ENCODE data around the gene FOXI1.

Gene FOXI1

DNA sequence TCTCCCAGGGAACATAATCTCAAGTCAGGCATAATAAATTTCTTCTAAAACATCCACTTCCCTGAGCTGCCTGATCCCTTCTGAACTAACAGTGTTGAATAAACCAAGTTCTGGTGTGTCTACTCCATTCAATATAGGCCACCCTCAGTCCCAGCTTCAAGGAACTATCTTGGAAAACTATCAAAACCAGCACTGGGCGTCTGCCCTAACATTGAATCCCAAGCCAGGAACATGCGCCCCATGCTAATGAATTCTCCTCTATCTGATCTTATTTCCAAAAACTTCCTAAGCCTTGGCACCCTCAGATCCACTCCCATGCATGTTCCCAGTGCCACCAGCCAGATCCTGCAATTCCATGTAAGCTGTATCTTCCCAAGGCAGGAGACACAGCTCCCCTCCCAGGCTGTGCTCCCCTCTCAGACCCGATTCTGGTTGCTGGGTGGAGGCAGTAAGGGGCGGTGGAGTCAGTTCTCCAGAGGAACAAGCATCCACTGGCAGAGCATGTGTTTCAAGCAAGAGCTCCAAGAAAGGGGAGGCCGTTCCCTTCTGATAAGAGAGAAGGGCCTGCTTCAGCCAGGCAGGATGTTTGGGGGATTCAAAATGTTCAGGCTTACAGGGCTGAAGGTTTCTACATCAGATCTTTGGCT, 13.1 kb upstream of the FOXI1 start:
- TF ChIP-seq, protein P1, sequence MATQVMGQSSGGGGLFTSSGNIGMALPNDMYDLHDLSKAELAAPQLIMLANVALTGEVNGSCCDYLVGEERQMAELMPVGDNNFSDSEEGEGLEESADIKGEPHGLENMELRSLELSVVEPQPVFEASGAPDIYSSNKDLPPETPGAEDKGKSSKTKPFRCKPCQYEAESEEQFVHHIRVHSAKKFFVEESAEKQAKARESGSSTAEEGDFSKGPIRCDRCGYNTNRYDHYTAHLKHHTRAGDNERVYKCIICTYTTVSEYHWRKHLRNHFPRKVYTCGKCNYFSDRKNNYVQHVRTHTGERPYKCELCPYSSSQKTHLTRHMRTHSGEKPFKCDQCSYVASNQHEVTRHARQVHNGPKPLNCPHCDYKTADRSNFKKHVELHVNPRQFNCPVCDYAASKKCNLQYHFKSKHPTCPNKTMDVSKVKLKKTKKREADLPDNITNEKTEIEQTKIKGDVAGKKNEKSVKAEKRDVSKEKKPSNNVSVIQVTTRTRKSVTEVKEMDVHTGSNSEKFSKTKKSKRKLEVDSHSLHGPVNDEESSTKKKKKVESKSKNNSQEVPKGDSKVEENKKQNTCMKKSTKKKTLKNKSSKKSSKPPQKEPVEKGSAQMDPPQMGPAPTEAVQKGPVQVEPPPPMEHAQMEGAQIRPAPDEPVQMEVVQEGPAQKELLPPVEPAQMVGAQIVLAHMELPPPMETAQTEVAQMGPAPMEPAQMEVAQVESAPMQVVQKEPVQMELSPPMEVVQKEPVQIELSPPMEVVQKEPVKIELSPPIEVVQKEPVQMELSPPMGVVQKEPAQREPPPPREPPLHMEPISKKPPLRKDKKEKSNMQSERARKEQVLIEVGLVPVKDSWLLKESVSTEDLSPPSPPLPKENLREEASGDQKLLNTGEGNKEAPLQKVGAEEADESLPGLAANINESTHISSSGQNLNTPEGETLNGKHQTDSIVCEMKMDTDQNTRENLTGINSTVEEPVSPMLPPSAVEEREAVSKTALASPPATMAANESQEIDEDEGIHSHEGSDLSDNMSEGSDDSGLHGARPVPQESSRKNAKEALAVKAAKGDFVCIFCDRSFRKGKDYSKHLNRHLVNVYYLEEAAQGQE (IDR thresholded peaks at IDR 0.05; ENCODE audit: insufficient read depth in 1 of 2, low read depth in 2 of 2, low read length in 2 of 2) = no peak
- no peak for TF ChIP-seq FOXP2 (optimal IDR thresholded peaks at IDR 0.05; ENCODE audit: borderline replicate concordance, extremely low read depth, extremely low read length, insufficient read depth)
- TF ChIP-seq TAF1 (IDR thresholded peaks at IDR 0.05; ENCODE audit: borderline replicate concordance, insufficient read depth, low read length) = no peak
- TF ChIP-seq POLR2AphosphoS5 (IDR thresholded peaks at IDR 0.05; ENCODE audit: low read depth, low read length) = no peak
- TF ChIP-seq SIN3A (IDR thresholded peaks at IDR 0.05; ENCODE audit: borderline replicate concordance, insufficient read depth, low read length) = no peak

GRCh38 chr5:170095646-170096045, 10.1 kb upstream of the FOXI1 start:
- TF ChIP-seq POLR2AphosphoS5 (IDR thresholded peaks at IDR 0.05; ENCODE audit: low read depth, low read length) = no peak
- TF ChIP-seq TAF1 (IDR thresholded peaks at IDR 0.05; ENCODE audit: borderline replicate concordance, insufficient read depth, low read length) = no peak
- TF ChIP-seq FOXP2 (optimal IDR thresholded peaks at IDR 0.05; ENCODE audit: borderline replicate concordance, extremely low read depth, extremely low read length, insufficient read depth) = no peak
- TF ChIP-seq, protein P1 (IDR thresholded peaks at IDR 0.05; ENCODE audit: insufficient read depth in 1 of 2, low read depth in 2 of 2, low read length in 2 of 2) = no peak
- no peak for TF ChIP-seq SIN3A (IDR thresholded peaks at IDR 0.05; ENCODE audit: borderline replicate concordance, insufficient read depth, low read length)

DNA sequence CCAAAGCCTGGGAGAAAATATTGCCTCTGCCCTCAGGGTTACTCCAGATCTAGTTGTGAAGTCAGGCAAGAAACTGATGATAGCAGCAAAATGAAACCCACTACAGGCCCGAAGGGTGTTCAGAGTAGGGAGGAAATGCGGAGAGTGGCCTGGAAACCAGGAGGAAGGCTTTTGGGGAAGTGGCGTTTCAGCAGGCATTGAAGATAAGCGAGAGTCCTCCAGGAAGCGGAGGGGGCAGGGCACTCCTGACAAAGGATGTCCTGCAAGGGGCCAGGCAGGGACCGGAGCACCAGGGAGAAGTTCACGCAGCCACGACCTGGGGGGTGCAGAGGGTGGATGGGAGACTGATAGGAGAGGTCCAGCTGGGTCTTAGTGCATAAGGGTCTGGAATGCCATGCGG, 7.8 kb upstream of the FOXI1 start:
- TF ChIP-seq FOXP2 (optimal IDR thresholded peaks at IDR 0.05; ENCODE audit: borderline replicate concordance, extremely low read depth, extremely low read length, insufficient read depth) (no peak), TAF1 (IDR thresholded peaks at IDR 0.05; ENCODE audit: borderline replicate concordance, insufficient read depth, low read length) (no peak), SIN3A (IDR thresholded peaks at IDR 0.05; ENCODE audit: borderline replicate concordance, insufficient read depth, low read length) (no peak), POLR2AphosphoS5 (IDR thresholded peaks at IDR 0.05; ENCODE audit: low read depth, low read length) (no peak)
- TF ChIP-seq, protein P1 (IDR thresholded peaks at IDR 0.05; ENCODE audit: insufficient read depth in 1 of 2, low read depth in 2 of 2, low read length in 2 of 2) = no peak

DNA sequence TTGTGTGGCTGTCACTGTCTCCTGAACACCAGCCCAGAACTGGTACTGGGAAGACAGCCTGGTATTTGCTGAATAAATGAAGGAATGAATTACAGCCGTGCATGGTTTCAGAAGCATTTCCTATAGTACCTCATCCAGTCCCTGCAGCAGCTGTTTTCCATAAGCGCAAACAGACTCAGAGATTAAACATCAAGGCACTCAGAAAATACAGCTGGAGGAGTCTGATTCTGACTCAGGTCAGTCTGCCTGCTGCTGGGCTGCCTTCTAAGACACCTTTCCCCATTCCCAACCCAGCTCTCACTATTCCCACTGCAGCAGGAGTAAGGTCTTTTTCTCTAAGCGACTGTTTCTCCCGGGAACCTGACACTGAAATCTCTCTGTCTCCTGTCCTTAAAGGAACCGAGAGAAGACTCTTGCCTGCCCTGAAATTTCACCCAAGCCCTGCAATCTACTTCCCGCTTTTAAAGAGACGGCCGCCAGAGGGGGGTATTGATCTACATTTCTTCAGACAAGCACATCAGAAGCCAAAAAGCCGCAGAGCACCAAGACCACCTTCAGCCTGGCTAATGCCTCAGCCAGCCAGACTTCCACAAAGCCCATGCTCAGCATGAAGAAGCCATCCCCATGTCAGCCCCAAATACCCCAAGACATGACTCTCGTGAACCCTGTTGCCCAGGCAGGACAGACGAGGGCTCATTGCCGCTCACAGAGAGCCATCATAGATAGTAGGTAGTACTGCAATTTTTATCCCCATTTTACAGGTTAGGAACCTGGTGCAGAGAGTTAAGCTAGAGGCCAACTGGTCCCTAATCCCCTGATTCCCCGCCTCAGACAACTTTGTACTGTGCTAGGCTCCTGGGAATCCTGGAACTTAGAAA, 5.4 kb upstream of the FOXI1 start:
- TF ChIP-seq, protein P1 (IDR thresholded peaks at IDR 0.05; ENCODE audit: insufficient read depth in 1 of 2, low read depth in 2 of 2, low read length in 2 of 2) = no peak
- TF ChIP-seq TAF1 (IDR thresholded peaks at IDR 0.05; ENCODE audit: borderline replicate concordance, insufficient read depth, low read length) = no peak
- no peak for TF ChIP-seq POLR2AphosphoS5 (IDR thresholded peaks at IDR 0.05; ENCODE audit: low read depth, low read length)
- TF ChIP-seq SIN3A (IDR thresholded peaks at IDR 0.05; ENCODE audit: borderline replicate concordance, insufficient read depth, low read length) = no peak
- TF ChIP-seq FOXP2 (optimal IDR thresholded peaks at IDR 0.05; ENCODE audit: borderline replicate concordance, extremely low read depth, extremely low read length, insufficient read depth) = no peak
